GM10248 (cell line): ENCODE results near the gene ECM2.

Source experiments
- CTCF ChIA-PET: fragments of 300-600 bp; sonication (Branson Sonifier 250); formaldehyde crosslinking; extraction: SDS; loops from one replicate; lab custom pipeline; 2021; ENCODE audit warnings: antibody characterized with exemption; lab: Yijun Ruan, JAX
- POLR2A ChIA-PET: fragments of 350-650 bp; sonication (Branson Sonifier 250); formaldehyde crosslinking; extraction: SDS; loops from one replicate; lab custom pipeline; 2020; ENCODE audit warnings: antibody characterized with exemption; lab: Yijun Ruan, JAX
- DNase-seq: peaks from one replicate; pipeline ENCODE4 v3.0.0; 2012; ENCODE audit errors: extremely low spot score
- TF ChIP-seq, protein P1 (sequence below): IDR thresholded peaks from 2 replicates; pipeline ENCODE4 v1.5.1; 2012; ENCODE audit warnings: mild to moderate bottlenecking, low read depth; ENCODE audit errors: extremely low read depth, missing control alignments, control extremely low read depth

ECM2 gene

GRCh38 chr9:92463984-92464383 is 71.8 kb downstream of the ECM2 start:
- POLR2A ChIA-PET, result no interaction called here
- TF ChIP-seq, protein P1, sequence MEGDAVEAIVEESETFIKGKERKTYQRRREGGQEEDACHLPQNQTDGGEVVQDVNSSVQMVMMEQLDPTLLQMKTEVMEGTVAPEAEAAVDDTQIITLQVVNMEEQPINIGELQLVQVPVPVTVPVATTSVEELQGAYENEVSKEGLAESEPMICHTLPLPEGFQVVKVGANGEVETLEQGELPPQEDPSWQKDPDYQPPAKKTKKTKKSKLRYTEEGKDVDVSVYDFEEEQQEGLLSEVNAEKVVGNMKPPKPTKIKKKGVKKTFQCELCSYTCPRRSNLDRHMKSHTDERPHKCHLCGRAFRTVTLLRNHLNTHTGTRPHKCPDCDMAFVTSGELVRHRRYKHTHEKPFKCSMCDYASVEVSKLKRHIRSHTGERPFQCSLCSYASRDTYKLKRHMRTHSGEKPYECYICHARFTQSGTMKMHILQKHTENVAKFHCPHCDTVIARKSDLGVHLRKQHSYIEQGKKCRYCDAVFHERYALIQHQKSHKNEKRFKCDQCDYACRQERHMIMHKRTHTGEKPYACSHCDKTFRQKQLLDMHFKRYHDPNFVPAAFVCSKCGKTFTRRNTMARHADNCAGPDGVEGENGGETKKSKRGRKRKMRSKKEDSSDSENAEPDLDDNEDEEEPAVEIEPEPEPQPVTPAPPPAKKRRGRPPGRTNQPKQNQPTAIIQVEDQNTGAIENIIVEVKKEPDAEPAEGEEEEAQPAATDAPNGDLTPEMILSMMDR, result no peak
- DNase-seq, result no peak
- CTCF ChIA-PET, result interaction anchor here (1.1 to 1.3 kb wide), 2 partner anchors 10 to 324 kb away, joined by 3 read pairs; no protein-coding TSS in a partner anchor

GRCh38 chr9:92463387-92463786 is 72.4 kb downstream of the ECM2 start:
- ChIA-PET POLR2A (no interaction called here), CTCF (interaction anchor here (1.1 to 1.3 kb wide), 2 partner anchors 17 to 324 kb away, joined by 3 to 4 read pairs; no protein-coding TSS in a partner anchor)
- TF ChIP-seq, protein P1, result no peak
- DNase-seq, result no peak

DNA sequence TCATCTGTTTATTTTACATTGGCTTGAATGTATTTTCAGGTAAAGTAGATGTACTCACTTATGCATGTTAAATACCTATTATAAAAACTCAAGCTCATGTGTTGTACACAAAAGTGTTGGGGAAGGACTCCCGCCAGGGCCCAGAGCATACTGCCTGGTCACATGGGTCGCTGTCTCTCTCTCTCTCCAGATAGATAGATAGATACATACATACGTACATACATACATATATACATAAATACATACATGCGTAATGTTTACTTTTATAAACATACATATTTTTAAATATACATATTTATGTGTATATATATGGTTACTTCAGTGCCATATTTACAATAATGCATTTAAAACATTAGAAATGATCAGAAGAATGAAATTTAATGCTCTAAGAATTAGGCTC is 78.2 kb downstream of the ECM2 start:
- TF ChIP-seq, protein P1, result no peak
- ChIA-PET POLR2A (no interaction called here), CTCF (no interaction called here)
- no peak for DNase-seq

- TF ChIP-seq, protein P1, result peak; percentile 13
- POLR2A ChIA-PET, result no interaction called here
- CTCF ChIA-PET, result interaction anchor here (1.4 to 1.9 kb wide), 3 partner anchors 14 to 316 kb away, joined by 3 to 9 read pairs (median 4); no protein-coding TSS in a partner anchor
- DNase-seq, result no peak
Measured at GRCh38 chr9:92455217-92455616, 80.6 kb downstream of the ECM2 start.

DNA sequence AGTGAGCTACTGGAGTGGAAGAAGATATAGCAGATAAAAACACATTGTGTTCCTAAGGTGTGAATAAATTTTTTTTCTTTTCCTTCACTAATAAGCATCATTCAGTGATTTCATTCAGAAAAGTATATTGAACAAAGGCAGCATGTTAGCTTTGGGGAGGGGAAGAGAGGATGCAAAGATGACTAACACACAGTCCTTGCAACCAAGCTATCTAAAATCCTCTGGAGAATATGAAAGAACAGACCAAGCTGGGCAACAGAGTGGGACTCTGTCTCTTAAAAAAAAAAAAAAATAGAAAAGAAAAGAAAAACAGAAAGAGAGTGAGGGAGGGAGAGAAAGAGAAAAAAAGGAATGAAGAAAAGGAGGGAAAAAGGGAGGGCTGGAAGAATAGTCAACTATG is 89.3 kb downstream of the ECM2 start:
- TF ChIP-seq, protein P1, result no peak
- POLR2A ChIA-PET, result no interaction called here
- CTCF ChIA-PET, result interaction anchor here (1.1 to 2.3 kb wide), 2 partner anchors 20 to 306 kb away, joined by 3 to 10 read pairs; no protein-coding TSS in a partner anchor
- DNase-seq, result no peak
